Stomach smooth muscle (tissue), 2 donors: ENCODE measurements around the gene EPB41L4B.

Source experiments
- H3K27ac ChIP-seq: one replicate; pipeline ENCODE4 v1.7.0; 2013; ENCODE audit warnings: mild to moderate bottlenecking, low read length, inconsistent platforms
- H3K27me3 ChIP-seq, 2 donors: one replicate each; pipeline ENCODE4 v1.7.0; 2013; ENCODE audit warnings: low read length in 2 of 2; ENCODE audit not compliant: insufficient read depth in 2 of 2, control insufficient read depth in 1 of 2
- H3K36me3 ChIP-seq, 2 donors: one replicate each; pipeline ENCODE4 v1.7.0; 2013; ENCODE audit warnings: low read length in 2 of 2; ENCODE audit not compliant: control insufficient read depth in 2 of 2, insufficient read depth in 2 of 2
- H3K4me1 ChIP-seq: one replicate; pipeline ENCODE4 v1.7.0; 2013; ENCODE audit warnings: low read length; ENCODE audit not compliant: control insufficient read depth, insufficient read depth
- H3K4me3 ChIP-seq, 2 donors: one replicate each; pipeline ENCODE4 v1.7.0; 2013; ENCODE audit warnings: low read length in 2 of 2
- H3K9ac ChIP-seq, 2 donors: one replicate each; pipeline ENCODE4 v1.7.0; 2013; ENCODE audit warnings: low read length in 2 of 2, mild to moderate bottlenecking in 1 of 2
- H3K9me3 ChIP-seq, 2 donors: one replicate each; pipeline ENCODE4 v1.7.0; 2013; ENCODE audit warnings: low read length in 2 of 2; ENCODE audit not compliant: control insufficient read depth in 2 of 2
- donor health status: healthy.
- donor health status: Pancreatic carcinoma.

EPB41L4B gene

GRCh38 chr9:109321727-109322126 lies 868 bp upstream of the EPB41L4B start:
- Histone ChIP-seq H3K27me3 (peaks cover 15 to 23% of the 10 kb centered on the region in 2 donors), H3K27ac (no peak overlapping the region)

GRCh38 chr9:109320331-109320741 lies 523 bp downstream of the EPB41L4B start:
- H3K4me3 ChIP-seq = peak overlapping the region in 1 of 2 donors; percentile 55
- H3K27ac ChIP-seq = no peak overlapping the region

More at GRCh38 chr9:109321727-109322126, 868 bp upstream of the EPB41L4B start:
- no peaks in the 10 kb centered on the region for H3K9me3 ChIP-seq
- no peak overlapping the region for H3K4me3 ChIP-seq
- no peak overlapping the region for H3K9ac ChIP-seq
- H3K4me1 ChIP-seq = peaks cover 6% of the 10 kb centered on the region
- H3K36me3 ChIP-seq = no peaks in the 10 kb centered on the region

GRCh38 chr9:109319626-109320241 lies 1.1 kb downstream of the EPB41L4B start:
- Histone ChIP-seq H3K27ac (no peak overlapping the region), H3K9ac (peak overlapping the region; percentile 5 to 22), H3K4me3 (peak overlapping the region in 1 of 2 donors; percentile 55), H3K9me3 (no peaks in the 10 kb centered on the region), H3K36me3 (no peaks in the 10 kb centered on the region), H3K27me3 (peaks cover 15 to 22% of the 10 kb centered on the region in 2 donors), H3K4me1 (peaks cover 6% of the 10 kb centered on the region)

More at GRCh38 chr9:109320331-109320741, 523 bp downstream of the EPB41L4B start:
- no peaks in the 10 kb centered on the region for H3K36me3 ChIP-seq
- H3K9me3 ChIP-seq = no peaks in the 10 kb centered on the region
- H3K27me3 ChIP-seq = peaks cover 15 to 22% of the 10 kb centered on the region in 2 donors
- peaks cover 6% of the 10 kb centered on the region for H3K4me1 ChIP-seq
- H3K9ac ChIP-seq = no peak overlapping the region

- no peak overlapping the region for H3K4me3 ChIP-seq
- no peak overlapping the region for H3K27ac ChIP-seq
- H3K27me3 ChIP-seq = peaks cover 15 to 22% of the 10 kb centered on the region in 2 donors
- H3K4me1 ChIP-seq = peaks cover 6% of the 10 kb centered on the region
- no peaks in the 10 kb centered on the region for H3K36me3 ChIP-seq
- no peaks in the 10 kb centered on the region for H3K9me3 ChIP-seq
- H3K9ac ChIP-seq = peak overlapping the region in 1 of 2 donors; percentile 5
Measured at GRCh38 chr9:109319017-109319625, 1.7 kb downstream of the EPB41L4B start.

GRCh38 chr9:109317979-109318741 lies 2.7 kb downstream of the EPB41L4B start:
- no peak overlapping the region for H3K9ac ChIP-seq
- peaks cover 10 to 22% of the 10 kb centered on the region in 2 donors for H3K27me3 ChIP-seq
- no peaks in the 10 kb centered on the region for H3K36me3 ChIP-seq
- H3K4me1 ChIP-seq = peaks cover 6% of the 10 kb centered on the region
- H3K4me3 ChIP-seq = no peak overlapping the region
- no peak overlapping the region for H3K27ac ChIP-seq
- H3K9me3 ChIP-seq = no peaks in the 10 kb centered on the region

GRCh38 chr9:109317311-109317978 lies 3.4 kb downstream of the EPB41L4B start:
- Histone ChIP-seq H3K9ac (no peak overlapping the region), H3K4me1 (peaks cover 6% of the 10 kb centered on the region), H3K36me3 (no peaks in the 10 kb centered on the region), H3K27me3 (peaks cover 10 to 22% of the 10 kb centered on the region in 2 donors), H3K9me3 (no peaks in the 10 kb centered on the region), H3K4me3 (no peak overlapping the region), H3K27ac (no peak overlapping the region)

GRCh38 chr9:109316207-109316640 lies 4.6 kb downstream of the EPB41L4B start:
- Histone ChIP-seq H3K4me3 (no peak overlapping the region), H3K27me3 (peaks cover 10 to 15% of the 10 kb centered on the region in 2 donors), H3K27ac (no peak overlapping the region), H3K9ac (no peak overlapping the region), H3K9me3 (no peaks in the 10 kb centered on the region), H3K4me1 (peaks cover 6% of the 10 kb centered on the region), H3K36me3 (no peaks in the 10 kb centered on the region)

GRCh38 chr9:109315480-109316206 lies 5.2 kb downstream of the EPB41L4B start:
- Histone ChIP-seq H3K4me1 (peaks cover 4% of the 10 kb centered on the region), H3K4me3 (no peak overlapping the region), H3K9me3 (no peaks in the 10 kb centered on the region), H3K27me3 (peaks cover 10 to 15% of the 10 kb centered on the region in 2 donors), H3K9ac (no peak overlapping the region), H3K36me3 (no peaks in the 10 kb centered on the region), H3K27ac (no peak overlapping the region)

GRCh38 chr9:109314011-109314531 lies 6.8 kb downstream of the EPB41L4B start:
- Histone ChIP-seq H3K27ac (no peak overlapping the region), H3K4me3 (no peak overlapping the region), H3K9me3 (no peaks in the 10 kb centered on the region), H3K27me3 (peaks cover 6 to 9% of the 10 kb centered on the region in 2 donors), H3K36me3 (no peaks in the 10 kb centered on the region), H3K4me1 (no peaks in the 10 kb centered on the region), H3K9ac (no peak overlapping the region)

- Histone ChIP-seq H3K4me3 (no peak overlapping the region), H3K4me1 (no peaks in the 10 kb centered on the region), H3K9ac (no peak overlapping the region), H3K9me3 (no peaks in the 10 kb centered on the region), H3K27ac (no peak overlapping the region), H3K36me3 (no peaks in the 10 kb centered on the region), H3K27me3 (peaks cover 3 to 9% of the 10 kb centered on the region in 2 donors)
Measured at GRCh38 chr9:109313351-109313750, 7.5 kb downstream of the EPB41L4B start.
